ENCODE measurements around the gene ITIH5.

ITIH5 gene

DNA sequence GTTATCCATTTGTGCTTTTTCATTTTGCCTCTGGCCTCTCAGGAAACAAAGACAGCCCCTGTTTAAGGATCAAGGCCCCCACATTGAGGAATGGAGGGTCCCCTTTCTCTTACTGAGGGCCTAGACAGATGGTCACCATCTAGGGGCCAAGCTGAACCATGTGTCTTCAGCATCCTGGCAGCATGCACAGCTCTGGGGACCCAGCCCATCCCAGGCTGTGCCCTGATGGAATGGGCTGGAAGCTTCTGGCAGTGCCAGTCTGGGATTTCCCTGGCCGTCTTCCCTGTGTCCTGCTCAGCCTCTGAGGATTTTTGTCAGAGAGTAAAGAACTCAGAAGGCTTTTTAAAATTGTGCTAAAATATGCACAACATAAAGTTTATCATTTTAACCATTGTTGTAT lies 116.8 kb downstream of the ITIH5 start:
- TF ChIP-seq CTCF (IDR thresholded peaks at IDR 0.05; ENCODE audit: control insufficient read depth, insufficient read depth, low read depth, low read length, missing control alignments) = no peak
- no peak overlapping the region for H3K4me3 ChIP-seq (ENCODE audit: control insufficient read depth, low read depth, low read length)
- DNase-seq (ENCODE audit: low read depth) = no peak

DNA sequence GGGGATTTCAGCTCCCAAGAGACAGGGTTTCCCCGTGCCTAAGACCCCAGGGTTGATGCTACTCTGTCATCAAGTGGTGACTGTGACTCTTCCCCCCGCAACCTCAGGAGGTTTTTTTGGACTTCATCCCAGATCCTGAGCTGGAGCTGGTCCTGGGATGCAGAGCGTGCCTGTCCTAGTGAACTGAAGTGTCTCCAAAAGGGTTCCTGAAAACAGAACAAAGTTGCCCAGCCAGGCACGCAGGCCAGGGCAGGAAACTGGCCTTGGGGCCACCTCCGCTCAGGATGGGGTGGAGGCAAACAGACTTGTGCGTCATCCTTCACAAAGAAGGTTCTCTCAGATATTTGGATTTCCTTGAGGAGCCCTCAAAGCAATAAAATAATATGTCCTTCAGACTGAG lies 118.9 kb downstream of the ITIH5 start:
- H3K4me3 ChIP-seq (ENCODE audit: control insufficient read depth, low read depth, low read length) = no peak overlapping the region
- no peak for DNase-seq (ENCODE audit: low read depth)
- TF ChIP-seq CTCF (IDR thresholded peaks at IDR 0.05; ENCODE audit: control insufficient read depth, insufficient read depth, low read depth, low read length, missing control alignments) = no peak

GRCh38 chr10:7547206-7547605 lies 119.6 kb downstream of the ITIH5 start:
- TF ChIP-seq CTCF (IDR thresholded peaks at IDR 0.05; ENCODE audit: control insufficient read depth, insufficient read depth, low read depth, low read length, missing control alignments) = no peak
- no peak for DNase-seq (ENCODE audit: low read depth)
- no peak overlapping the region for H3K4me3 ChIP-seq (ENCODE audit: control insufficient read depth, low read depth, low read length)

DNA sequence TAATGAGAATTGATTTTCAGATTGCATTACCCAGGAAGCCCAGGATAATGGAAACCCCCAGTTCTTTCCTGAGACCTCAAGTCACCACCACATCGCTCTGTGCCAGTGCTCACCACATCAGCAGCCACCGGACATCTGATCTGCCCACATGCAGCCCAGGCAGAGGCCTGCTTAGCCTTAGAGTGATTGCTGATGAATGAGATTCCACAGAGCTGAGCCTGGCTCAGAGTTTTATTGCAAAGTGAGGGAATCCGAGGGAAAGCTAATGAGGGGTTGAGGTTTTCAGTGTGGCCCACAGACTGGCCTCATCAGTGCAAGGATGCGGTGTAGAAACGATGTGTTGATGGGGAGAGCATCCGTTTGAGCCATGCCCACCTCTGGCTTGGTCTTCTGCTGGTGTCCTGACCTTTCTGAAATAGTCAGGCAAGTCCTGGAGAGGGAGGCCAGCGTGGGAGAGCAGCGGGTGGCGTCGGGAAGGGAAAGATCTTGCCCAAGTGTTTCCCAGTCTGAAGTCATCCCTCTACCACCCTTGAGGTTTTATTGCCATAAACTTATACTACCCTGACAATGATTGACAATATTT lies 120.3 kb downstream of the ITIH5 start:
- no peak overlapping the region for H3K4me3 ChIP-seq (ENCODE audit: control insufficient read depth, low read depth, low read length)
- TF ChIP-seq CTCF (IDR thresholded peaks at IDR 0.05; ENCODE audit: control insufficient read depth, insufficient read depth, low read depth, low read length, missing control alignments) = no peak
- no peak for DNase-seq (ENCODE audit: low read depth)

DNA sequence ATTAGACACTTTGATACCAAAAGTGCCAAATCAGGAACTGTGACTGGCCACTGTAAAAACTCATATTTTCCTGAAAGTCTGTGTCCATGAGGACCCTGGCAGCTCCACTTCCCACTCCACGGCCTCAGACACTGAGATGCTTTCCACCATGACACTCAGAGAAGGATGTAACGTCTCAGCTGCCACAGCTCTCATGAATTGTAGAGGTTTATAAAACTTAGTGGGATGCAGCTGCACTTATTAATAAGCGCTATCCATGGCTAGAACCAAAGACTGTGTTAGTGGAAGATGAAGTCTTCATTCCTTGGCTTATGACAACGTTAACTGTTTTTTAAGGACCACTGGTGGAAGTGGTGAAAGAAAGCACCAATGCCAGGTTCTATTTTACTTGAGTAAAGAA lies 121.0 kb downstream of the ITIH5 start:
- no peak for TF ChIP-seq CTCF (IDR thresholded peaks at IDR 0.05; ENCODE audit: control insufficient read depth, insufficient read depth, low read depth, low read length, missing control alignments)
- DNase-seq (ENCODE audit: low read depth) = no peak
- no peak overlapping the region for H3K4me3 ChIP-seq (ENCODE audit: control insufficient read depth, low read depth, low read length)

GRCh38 chr10:7545261-7545660 lies 121.5 kb downstream of the ITIH5 start:
- no peak for DNase-seq (ENCODE audit: low read depth)
- TF ChIP-seq CTCF (IDR thresholded peaks at IDR 0.05; ENCODE audit: control insufficient read depth, insufficient read depth, low read depth, low read length, missing control alignments) = no peak
- H3K4me3 ChIP-seq (ENCODE audit: control insufficient read depth, low read depth, low read length) = no peak overlapping the region

GRCh38 chr10:7544203-7544602 lies 122.6 kb downstream of the ITIH5 start:
- H3K4me3 ChIP-seq (ENCODE audit: control insufficient read depth, low read depth, low read length) = no peak overlapping the region
- no peak for DNase-seq (ENCODE audit: low read depth)
- no peak for TF ChIP-seq CTCF (IDR thresholded peaks at IDR 0.05; ENCODE audit: control insufficient read depth, insufficient read depth, low read depth, low read length, missing control alignments)

Data from AG09309 (cell line).